HCT116 (cell line): Measurements from ENCODE around the gene IGSF9B. TPM values are rescaled to one million over a fixed set of nuclear protein-coding genes. Genes with fewer than 3 reads are reported as not detected.

ENCODE experiments used
- ATAC-seq: fragments of 200-7000 bp; cut with Tn5 transposase; 2 replicates; pipeline ENCODE4 v1.9.1; 2020; ENCODE audit warnings: mild to moderate bottlenecking, moderate library complexity
- BruUV-seq: library from RNA; stranded (reverse); fragments of 400-500 nt; replicated peaks from 2 replicates; lab custom pipeline; 2021; lab: Mats Ljungman, UMichigan
- CTCF ChIA-PET: fragments of 300-600 bp; sonication (Branson Sonifier 250); formaldehyde crosslinking; loops from one replicate; lab custom pipeline; 2021; ENCODE audit warnings: antibody characterized with exemption; lab: Charles Lee
- POLR2A ChIA-PET: fragments of 300-600, 350-600 bp; sonication (Branson Sonifier 250); formaldehyde crosslinking; loops from one replicate; lab custom pipeline; 2021; ENCODE audit warnings: antibody characterized with exemption; lab: Charles Lee
- RAD21 ChIA-PET, 2 experiments: fragments of 300-600 bp; sonication (Branson Sonifier 250); formaldehyde crosslinking; loops; one replicate each; lab custom pipeline; 2023; ENCODE audit warnings: low total read pairs in 2 of 2; ENCODE audit not compliant: uncharacterized antibody in 2 of 2, unreplicated experiment in 2 of 2, low non-redundant PET in 1 of 2; lab: Charles Lee
- DNase-seq: peaks from one replicate; pipeline ENCODE4 v3.0.0-alpha.2; 2010; ENCODE audit warnings: low read depth, low spot score
- H2AFZ ChIP-seq: fragments of 200-600 bp; shearing (Covaris generic), sonication (generic); 2 replicates; pipeline ENCODE4 v1.6.1; 2017; ENCODE audit warnings: low read depth, mixed run types, mixed read lengths, antibody characterized with exemption, low read length; ENCODE audit not compliant: poor library complexity, severe bottlenecking
- H3K27ac ChIP-seq: 2 replicates; pipeline ENCODE4 v1.5.1; 2012; ENCODE audit warnings: low read depth, low read length
- H3K27me3 ChIP-seq: fragments of 200-600 bp; sonication (generic); 2 replicates; pipeline ENCODE4 v1.6.1; 2016; ENCODE audit warnings: mixed run types, low read length, mixed read lengths; ENCODE audit not compliant: insufficient read depth
- H3K36me3 ChIP-seq, 2 experiments: fragments of 200-500 bp in 1 of 2; fragments of 200-600 bp in 1 of 2; sonication (Bioruptor generic) in 1 of 2; sonication (generic) in 1 of 2; 2 replicates each; pipeline versions ENCODE4 v1.5.1 to v1.6.1; 2014 to 2016; ENCODE audit warnings: low read length in 2 of 2, inconsistent platforms in 1 of 2, mixed read lengths in 1 of 2, mixed run types in 1 of 2; ENCODE audit not compliant: insufficient read depth in 2 of 2, control insufficient read depth in 1 of 2
- H3K4me1 ChIP-seq, 2 experiments: fragments of 200-600 bp in 1 of 2; sonication (generic) in 1 of 2; 2 replicates each; pipeline versions ENCODE4 v1.5.1 to v1.6.1; 2012 to 2017; ENCODE audit warnings: low read length in 2 of 2, inconsistent platforms in 1 of 2, mild to moderate bottlenecking in 1 of 2, mixed read lengths in 1 of 2, mixed run types in 1 of 2, moderate library complexity in 1 of 2; ENCODE audit not compliant: insufficient read depth in 2 of 2, control insufficient read depth in 1 of 2
- H3K4me2 ChIP-seq: fragments of 200-600 bp; sonication (generic); 2 replicates; pipeline ENCODE4 v1.6.1; 2017; ENCODE audit warnings: mixed run types, low read length, mixed read lengths
- H3K4me3 ChIP-seq, 2 experiments: fragments of 200-600 bp in 1 of 2; sonication (generic) in 1 of 2; replicated peaks in 1 of 2; 2 replicates each; pipeline ENCODE4 v1.5.1; 2011 to 2016; ENCODE audit warnings: low read length in 2 of 2, control low read depth in 1 of 2, low read depth in 1 of 2, mild to moderate bottlenecking in 1 of 2, mixed read lengths in 1 of 2, mixed run types in 1 of 2
- H3K79me2 ChIP-seq: fragments of 200-600 bp; sonication (generic); 2 replicates; pipeline ENCODE4 v1.6.1; 2017; ENCODE audit warnings: mild to moderate bottlenecking, mixed run types, low read length, moderate library complexity, mixed read lengths; ENCODE audit not compliant: insufficient read depth
- H3K9ac ChIP-seq: fragments of 200-600 bp; sonication (generic); 2 replicates; pipeline ENCODE4 v1.6.1; 2016; ENCODE audit warnings: low read length, mixed read lengths
- H3K9me2 ChIP-seq: fragments of 200-600 bp; sonication (generic), shearing (Covaris generic); 2 replicates; pipeline ENCODE4 v1.6.1; 2017; ENCODE audit warnings: mixed run types, mild to moderate bottlenecking, moderate library complexity; ENCODE audit not compliant: insufficient read depth
- H3K9me3 ChIP-seq, 2 experiments: fragments of 200-500 bp in 1 of 2; fragments of 200-600 bp in 1 of 2; sonication (Bioruptor generic) in 1 of 2; sonication (generic) in 1 of 2; 2 replicates each; pipeline ENCODE4 v1.6.1; 2014 to 2017; ENCODE audit warnings: low read length in 2 of 2, mixed read lengths in 2 of 2, inconsistent platforms in 1 of 2, low read depth in 1 of 2, mild to moderate bottlenecking in 1 of 2, mixed run types in 1 of 2, moderate library complexity in 1 of 2; ENCODE audit not compliant: control insufficient read depth in 1 of 2, insufficient read depth in 1 of 2
- H4K20me1 ChIP-seq: fragments of 200-600 bp; sonication (generic), shearing (Covaris generic); 2 replicates; pipeline ENCODE4 v1.6.1; 2017; ENCODE audit warnings: mixed run types, mild to moderate bottlenecking, moderate library complexity; ENCODE audit not compliant: insufficient read depth
- CBX3 ChIP-seq: IDR thresholded peaks from 2 replicates; pipeline ENCODE4 v1.6.1; 2012; ENCODE audit warnings: low read depth
- EGR1 ChIP-seq: IDR thresholded peaks from 2 replicates; pipeline ENCODE4 v1.6.1; 2012; ENCODE audit warnings: low read depth
- ELF1 ChIP-seq: IDR thresholded peaks from 2 replicates; pipeline ENCODE4 v1.6.1; 2012; ENCODE audit warnings: low read depth, borderline replicate concordance
- EZH2phosphoT487 ChIP-seq: fragments of 200-600 bp; IDR thresholded peaks from 2 replicates; pipeline ENCODE4 v1.6.1; 2018; ENCODE audit warnings: antibody characterized with exemption, borderline replicate concordance
- FOSL1 ChIP-seq: IDR thresholded peaks from 2 replicates; pipeline ENCODE4 v1.6.1; 2012; ENCODE audit warnings: low read depth
- JUND ChIP-seq: IDR thresholded peaks from 2 replicates; pipeline ENCODE4 v1.6.1; 2012
- POLR2A ChIP-seq: IDR thresholded peaks from 2 replicates; pipeline ENCODE4 v1.7.0; 2011; ENCODE audit warnings: borderline replicate concordance; ENCODE audit not compliant: insufficient read depth, insufficient read length; ENCODE audit errors: extremely low read depth
- RAD21 ChIP-seq: IDR thresholded peaks from 2 replicates; pipeline ENCODE4 v1.6.1; 2012; ENCODE audit warnings: low read depth, mild to moderate bottlenecking
- SIN3A ChIP-seq: IDR thresholded peaks from 2 replicates; pipeline ENCODE4 v1.6.1; 2012; ENCODE audit warnings: low read depth
- SP1 ChIP-seq: IDR thresholded peaks from 2 replicates; pipeline ENCODE4 v1.6.1; 2012; ENCODE audit warnings: low read depth
- YY1 ChIP-seq: IDR thresholded peaks from 2 replicates; pipeline ENCODE4 v1.6.1; 2011; ENCODE audit warnings: low read length, low read depth, moderate library complexity, mild to moderate bottlenecking; ENCODE audit not compliant: insufficient replicate concordance; ENCODE audit errors: extremely low read depth
- ZFX ChIP-seq: fragments of 450-650 bp; IDR thresholded peaks from 2 replicates; pipeline ENCODE4 v1.6.1; 2017
- ZNF274 ChIP-seq: fragments of 200-500 bp; sonication (Bioruptor generic); IDR thresholded peaks from 2 replicates; pipeline ENCODE4 v1.6.1; 2014; ENCODE audit warnings: mild to moderate bottlenecking, low read depth, low read length, inconsistent platforms
- intact Hi-C: fragments of 100-400 bp; cut with micrococcal nuclease; formaldehyde crosslinking; loops from 2 replicates; pipeline ENCODE4 v1.10.0; 2022
- total RNA-seq: library from RNA; stranded (reverse); gene quantifications from one replicate; pipeline ENCODE4 v1.2.1, GENCODE V29; 2021; ENCODE audit not compliant: unreplicated experiment
- TF ChIP-seq, protein P1 (sequence below): IDR thresholded peaks from 2 replicates; pipeline ENCODE4 v1.6.1; 2012; ENCODE audit warnings: low read depth
- TF ChIP-seq, protein P2 (sequence below): IDR thresholded peaks from 2 replicates; pipeline ENCODE4 v1.6.1; 2012

IGSF9B gene
- total RNA-seq, 1 experiment from 2014 or later, result 12.4 TPM

DNA sequence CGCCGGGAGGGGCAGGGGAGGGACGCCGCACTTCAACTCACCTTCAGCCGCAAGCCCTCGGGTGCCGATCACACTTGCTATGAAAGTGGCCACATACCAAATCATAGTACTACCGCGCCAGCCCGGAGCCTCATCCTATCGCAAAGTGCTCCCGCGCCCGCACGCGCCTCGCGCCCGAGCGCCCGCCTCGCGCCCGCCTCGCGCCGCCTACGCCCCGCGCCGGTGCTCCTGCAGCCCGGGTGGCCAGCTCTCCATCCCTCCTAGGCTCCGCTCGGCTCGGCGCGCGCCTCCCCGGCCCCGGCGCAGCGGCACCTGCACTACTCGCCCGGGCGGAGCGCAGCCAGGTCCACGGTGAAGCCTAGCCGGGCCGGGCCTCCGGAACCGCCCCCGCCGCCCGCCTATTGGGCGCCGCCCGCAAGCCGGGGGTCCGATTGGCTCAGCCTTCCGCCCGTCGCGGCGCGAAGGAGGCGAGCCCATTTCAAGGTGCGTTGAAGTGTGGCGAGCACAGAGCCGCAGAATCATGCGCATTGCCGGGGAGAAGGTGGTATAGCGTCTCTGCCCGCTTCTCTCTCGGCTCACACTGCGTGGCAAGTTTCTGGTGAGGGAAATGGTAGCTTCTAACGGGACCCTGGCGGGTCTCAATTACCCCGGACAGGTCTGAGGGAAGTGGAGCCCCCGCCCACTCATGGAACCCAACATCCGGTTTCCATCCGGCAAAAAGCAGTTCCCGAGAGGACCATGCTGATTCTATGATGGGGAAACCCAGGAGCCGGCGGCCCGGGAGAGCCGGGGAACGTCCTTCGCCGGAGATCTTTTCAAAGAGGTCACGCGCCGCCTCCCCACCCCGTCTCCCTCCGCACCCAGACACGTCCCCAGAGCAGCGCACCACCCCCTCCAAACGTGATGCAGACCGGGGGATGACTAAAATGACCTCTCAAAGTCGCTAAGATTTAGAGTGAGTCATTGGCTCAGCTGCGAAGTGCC is at the start of gene IGSF9B (continued):
- TF ChIP-seq, protein P1, sequence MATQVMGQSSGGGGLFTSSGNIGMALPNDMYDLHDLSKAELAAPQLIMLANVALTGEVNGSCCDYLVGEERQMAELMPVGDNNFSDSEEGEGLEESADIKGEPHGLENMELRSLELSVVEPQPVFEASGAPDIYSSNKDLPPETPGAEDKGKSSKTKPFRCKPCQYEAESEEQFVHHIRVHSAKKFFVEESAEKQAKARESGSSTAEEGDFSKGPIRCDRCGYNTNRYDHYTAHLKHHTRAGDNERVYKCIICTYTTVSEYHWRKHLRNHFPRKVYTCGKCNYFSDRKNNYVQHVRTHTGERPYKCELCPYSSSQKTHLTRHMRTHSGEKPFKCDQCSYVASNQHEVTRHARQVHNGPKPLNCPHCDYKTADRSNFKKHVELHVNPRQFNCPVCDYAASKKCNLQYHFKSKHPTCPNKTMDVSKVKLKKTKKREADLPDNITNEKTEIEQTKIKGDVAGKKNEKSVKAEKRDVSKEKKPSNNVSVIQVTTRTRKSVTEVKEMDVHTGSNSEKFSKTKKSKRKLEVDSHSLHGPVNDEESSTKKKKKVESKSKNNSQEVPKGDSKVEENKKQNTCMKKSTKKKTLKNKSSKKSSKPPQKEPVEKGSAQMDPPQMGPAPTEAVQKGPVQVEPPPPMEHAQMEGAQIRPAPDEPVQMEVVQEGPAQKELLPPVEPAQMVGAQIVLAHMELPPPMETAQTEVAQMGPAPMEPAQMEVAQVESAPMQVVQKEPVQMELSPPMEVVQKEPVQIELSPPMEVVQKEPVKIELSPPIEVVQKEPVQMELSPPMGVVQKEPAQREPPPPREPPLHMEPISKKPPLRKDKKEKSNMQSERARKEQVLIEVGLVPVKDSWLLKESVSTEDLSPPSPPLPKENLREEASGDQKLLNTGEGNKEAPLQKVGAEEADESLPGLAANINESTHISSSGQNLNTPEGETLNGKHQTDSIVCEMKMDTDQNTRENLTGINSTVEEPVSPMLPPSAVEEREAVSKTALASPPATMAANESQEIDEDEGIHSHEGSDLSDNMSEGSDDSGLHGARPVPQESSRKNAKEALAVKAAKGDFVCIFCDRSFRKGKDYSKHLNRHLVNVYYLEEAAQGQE, result no peak
- TF ChIP-seq FOSL1, result no peak
- TF ChIP-seq SP1, result peak; percentile 95
- TF ChIP-seq EGR1, result peak; percentile 82
- TF ChIP-seq, protein P2, sequence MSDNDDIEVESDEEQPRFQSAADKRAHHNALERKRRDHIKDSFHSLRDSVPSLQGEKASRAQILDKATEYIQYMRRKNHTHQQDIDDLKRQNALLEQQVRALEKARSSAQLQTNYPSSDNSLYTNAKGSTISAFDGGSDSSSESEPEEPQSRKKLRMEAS, result peak; percentile 60
- TF ChIP-seq YY1, result peak; percentile 10
- TF ChIP-seq ELF1, result no peak
- TF ChIP-seq POLR2A, result peak; percentile 52
- no peak for TF ChIP-seq EZH2phosphoT487

DNA sequence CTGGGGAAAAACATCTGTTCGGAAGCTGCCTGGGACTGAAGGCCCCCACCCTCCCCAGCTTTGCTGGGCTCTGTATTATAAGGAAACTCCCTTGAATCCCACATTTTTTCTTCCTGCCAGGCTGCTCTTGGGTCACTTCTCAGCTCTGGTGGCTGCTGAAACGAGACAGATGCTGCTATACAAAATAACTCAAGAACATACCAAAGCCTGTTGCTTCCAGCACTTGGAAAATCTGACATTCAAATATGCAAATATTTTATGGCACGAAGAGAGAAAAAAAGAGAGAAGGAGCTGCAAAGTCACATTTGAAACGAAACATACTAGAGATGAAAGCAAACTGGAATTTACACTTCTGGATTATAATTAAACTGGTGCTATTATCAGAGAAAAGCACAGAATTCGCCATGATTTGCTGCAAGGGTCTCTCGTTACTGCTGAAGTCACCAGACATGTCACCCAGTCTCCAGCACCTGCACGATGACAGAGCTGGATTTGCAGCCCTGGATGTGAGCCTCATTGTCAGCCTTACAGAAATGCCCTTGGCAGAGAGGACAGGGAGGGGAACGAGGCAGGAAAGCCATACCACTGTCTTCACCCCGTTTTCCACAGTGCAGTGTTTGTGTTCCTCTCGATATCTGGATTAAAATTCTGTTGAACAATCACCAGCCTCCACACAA is 47.9 kb upstream of the IGSF9B start:
- BruUV-seq, result no TSS peak
- Histone ChIP-seq H3K4me2 (no peak overlapping the region), H3K36me3 (no peaks in the 10 kb centered on the region), H3K9me2 (no peaks in the 10 kb centered on the region), H3K27me3 (peaks cover 15% of the 10 kb centered on the region), H2AFZ (no peak overlapping the region), H3K9ac (no peak overlapping the region), H3K4me1 (no peaks in the 10 kb centered on the region), H3K79me2 (no peaks in the 10 kb centered on the region), H4K20me1 (no peaks in the 10 kb centered on the region), H3K27ac (no peak overlapping the region), H3K9me3 (no peaks in the 10 kb centered on the region), H3K4me3 (no peak overlapping the region)
- POLR2A ChIA-PET, result no interaction called here
- RAD21 ChIA-PET, result no interaction called here
- no peak for ATAC-seq
- DNase-seq, result no peak
- intact Hi-C loops, result no loop called here
- CTCF ChIA-PET, result no interaction called here
- no peak for TF ChIP-seq RAD21
- TF ChIP-seq POLR2A, result no peak
- TF ChIP-seq ZFX, result no peak
- TF ChIP-seq, protein P1, result no peak
- no peak for TF ChIP-seq YY1
- TF ChIP-seq, protein P2, result no peak
- TF ChIP-seq ELF1, result no peak
- no peak for TF ChIP-seq ZNF274
- TF ChIP-seq JUND, result no peak
- TF ChIP-seq CBX3, result no peak
- TF ChIP-seq EZH2phosphoT487, result no peak
- TF ChIP-seq SIN3A, result no peak
